Smooth muscle cell (in vitro differentiated cells): Measurements from ENCODE around the gene PRKCE. TPM values are rescaled to one million over a fixed set of nuclear protein-coding genes. Genes with fewer than 3 reads are reported as not detected.

ENCODE experiments used
- DNase-seq: peaks from one replicate; lab custom pipeline; 2025; ENCODE audit not compliant: unreplicated experiment; lab: John Stamatoyannopoulos, UW
- H2AFZ ChIP-seq: fragments of 200-600 bp; sonication (generic); 2 replicates; pipeline ENCODE4 v1.6.0; 2016; ENCODE audit warnings: antibody characterized with exemption, low read depth, mild to moderate bottlenecking
- H3F3A ChIP-seq: fragments of 200-600 bp; sonication (generic); 2 replicates; pipeline ENCODE4 v1.6.0; 2017; ENCODE audit warnings: antibody characterized with exemption, low read depth
- H3K27ac ChIP-seq: fragments of 200-600 bp; sonication (generic); 2 replicates; pipeline ENCODE4 v1.5.1; 2016; ENCODE audit warnings: low read depth, mild to moderate bottlenecking
- H3K27me3 ChIP-seq: fragments of 200-600 bp; sonication (generic); 2 replicates; pipeline ENCODE4 v1.6.1; 2016; ENCODE audit warnings: low read depth, mild to moderate bottlenecking
- H3K36me3 ChIP-seq: fragments of 200-600 bp; sonication (generic); 2 replicates; pipeline ENCODE4 v1.5.1; 2016; ENCODE audit warnings: low read depth
- H3K4me1 ChIP-seq: fragments of 200-600 bp; sonication (generic); 2 replicates; pipeline ENCODE4 v1.5.1; 2016; ENCODE audit warnings: low read depth
- H3K4me2 ChIP-seq: fragments of 200-600 bp; sonication (generic); 2 replicates; pipeline ENCODE4 v1.6.0; 2016; ENCODE audit warnings: mild to moderate bottlenecking
- H3K4me3 ChIP-seq: fragments of 200-600 bp; sonication (generic); 2 replicates; pipeline ENCODE4 v1.5.1; 2016; ENCODE audit warnings: mild to moderate bottlenecking
- H3K79me2 ChIP-seq: fragments of 200-600 bp; sonication (generic); 2 replicates; pipeline ENCODE4 v1.6.0; 2016; ENCODE audit warnings: low read depth, mild to moderate bottlenecking
- H3K9ac ChIP-seq: fragments of 200-600 bp; sonication (generic); 2 replicates; pipeline ENCODE4 v1.6.0; 2016; ENCODE audit warnings: low read depth
- H3K9me3 ChIP-seq: fragments of 200-600 bp; sonication (generic); replicated peaks from 2 replicates; pipeline ENCODE4 v1.5.1; 2016; ENCODE audit warnings: low read depth
- H4K20me1 ChIP-seq: fragments of 200-600 bp; sonication (generic); 2 replicates; pipeline ENCODE4 v1.6.0; 2016; ENCODE audit warnings: low read depth
- WGBS: methylation state at CpG from one replicate; pipeline ENCODE4 v1.1.7; 2016; ENCODE audit warnings: low lambda C conversion rate; 5-methylcytosine and 5-hydroxymethylcytosine counted together
- polyA plus RNA-seq: library from polyadenylated mRNA; unstranded; fragments of >200 nt; fragmentation: Nextera tagmentation; extraction: Ambion mirVana; gene quantifications from 2 replicates; pipeline ENCODE4 v1.2.1, GENCODE V29; 2016
- total RNA-seq: library from RNA; depleted of rRNA; stranded (reverse); fragments of >200 nt; gene quantifications from 2 replicates; pipeline ENCODE4 v1.2.3, GENCODE V29; 2014
- TF ChIP-seq, protein P1 (sequence below): fragments of 200-600 bp; sonication (generic); IDR thresholded peaks from 2 replicates; pipeline ENCODE4 v1.5.1; 2017; ENCODE audit warnings: borderline replicate concordance, mild to moderate bottlenecking, antibody characterized with exemption; ENCODE audit not compliant: insufficient read depth, poor library complexity, severe bottlenecking

PRKCE gene
- total and polyA plus RNA-seq, 2 experiments from 2014 or later: 20.6 to 29.1 TPM

GRCh38 chr2:45732946-45733345 is 81.5 kb downstream of the PRKCE start:
- DNase-seq: no peak
- no peaks in the 10 kb centered on the region for H3F3A ChIP-seq
- H3K27ac ChIP-seq: no peak overlapping the region
- WGBS: 54% methylated on average over 3 of the region's 3 CpGs
- peak overlapping the region; percentile 1 for H3K4me2 ChIP-seq
- no peak overlapping the region for H2AFZ ChIP-seq
- H3K9ac ChIP-seq: no peak overlapping the region
- H3K36me3 ChIP-seq: no peaks in the 10 kb centered on the region
- TF ChIP-seq, protein P1, sequence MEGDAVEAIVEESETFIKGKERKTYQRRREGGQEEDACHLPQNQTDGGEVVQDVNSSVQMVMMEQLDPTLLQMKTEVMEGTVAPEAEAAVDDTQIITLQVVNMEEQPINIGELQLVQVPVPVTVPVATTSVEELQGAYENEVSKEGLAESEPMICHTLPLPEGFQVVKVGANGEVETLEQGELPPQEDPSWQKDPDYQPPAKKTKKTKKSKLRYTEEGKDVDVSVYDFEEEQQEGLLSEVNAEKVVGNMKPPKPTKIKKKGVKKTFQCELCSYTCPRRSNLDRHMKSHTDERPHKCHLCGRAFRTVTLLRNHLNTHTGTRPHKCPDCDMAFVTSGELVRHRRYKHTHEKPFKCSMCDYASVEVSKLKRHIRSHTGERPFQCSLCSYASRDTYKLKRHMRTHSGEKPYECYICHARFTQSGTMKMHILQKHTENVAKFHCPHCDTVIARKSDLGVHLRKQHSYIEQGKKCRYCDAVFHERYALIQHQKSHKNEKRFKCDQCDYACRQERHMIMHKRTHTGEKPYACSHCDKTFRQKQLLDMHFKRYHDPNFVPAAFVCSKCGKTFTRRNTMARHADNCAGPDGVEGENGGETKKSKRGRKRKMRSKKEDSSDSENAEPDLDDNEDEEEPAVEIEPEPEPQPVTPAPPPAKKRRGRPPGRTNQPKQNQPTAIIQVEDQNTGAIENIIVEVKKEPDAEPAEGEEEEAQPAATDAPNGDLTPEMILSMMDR: no peak
- no peaks in the 10 kb centered on the region for H3K27me3 ChIP-seq
- peaks cover 68% of the 10 kb centered on the region for H3K79me2 ChIP-seq
- H4K20me1 ChIP-seq: peaks cover 46% of the 10 kb centered on the region
- no peaks in the 10 kb centered on the region for H3K4me1 ChIP-seq
- no peak overlapping the region for H3K4me3 ChIP-seq
- no peaks in the 10 kb centered on the region for H3K9me3 ChIP-seq

GRCh38 chr2:45734336-45734735 is 82.9 kb downstream of the PRKCE start:
- Histone ChIP-seq H3K4me1 (peaks cover under 1% of the 10 kb centered on the region), H2AFZ (no peak overlapping the region), H3K4me2 (no peak overlapping the region), H3K79me2 (peaks cover 68% of the 10 kb centered on the region), H3K9me3 (no peaks in the 10 kb centered on the region), H3K27me3 (no peaks in the 10 kb centered on the region), H3F3A (no peaks in the 10 kb centered on the region), H4K20me1 (peaks cover 46% of the 10 kb centered on the region), H3K4me3 (no peak overlapping the region), H3K9ac (no peak overlapping the region), H3K36me3 (no peaks in the 10 kb centered on the region), H3K27ac (no peak overlapping the region)
- DNase-seq: no peak
- TF ChIP-seq, protein P1: no peak
- 95% methylated on average over 6 of the region's 6 CpGs for WGBS

GRCh38 chr2:45734952-45735351 is 83.5 kb downstream of the PRKCE start:
- H2AFZ ChIP-seq: no peak overlapping the region
- H3K4me1 ChIP-seq: peaks cover 6% of the 10 kb centered on the region
- no peaks in the 10 kb centered on the region for H3K9me3 ChIP-seq
- no peaks in the 10 kb centered on the region for H3K27me3 ChIP-seq
- TF ChIP-seq, protein P1: no peak
- no peak overlapping the region for H3K4me3 ChIP-seq
- no peaks in the 10 kb centered on the region for H3F3A ChIP-seq
- no peak overlapping the region for H3K9ac ChIP-seq
- H3K36me3 ChIP-seq: no peaks in the 10 kb centered on the region
- WGBS: 78% methylated on average over 6 of the region's 6 CpGs
- peaks cover 68% of the 10 kb centered on the region for H3K79me2 ChIP-seq
- DNase-seq: no peak
- H4K20me1 ChIP-seq: peaks cover 46% of the 10 kb centered on the region
- H3K4me2 ChIP-seq: no peak overlapping the region
- H3K27ac ChIP-seq: no peak overlapping the region
